HG03280 (cell line): ENCODE results near the gene RPL37A.

Experiments
- ATAC-seq: cut with Tn5 transposase; IDR thresholded peaks from one replicate; pipeline ENCODE4 v1.9.1; 2021; ENCODE audit warnings: mild to moderate bottlenecking, moderate library complexity; ENCODE audit not compliant: unreplicated experiment

The RPL37A gene

GRCh38 chr2:216486708-216487107 is 11.9 kb upstream of the RPL37A start:
- no peak for ATAC-seq

- no peak for ATAC-seq
These were observed 8.6 kb upstream of the RPL37A start for GRCh38 chr2:216490061-216490460.

- peak; percentile 60 for ATAC-seq
These were observed 6.6 kb upstream of the RPL37A start for GRCh38 chr2:216491793-216492596.

- ATAC-seq = no peak
These were observed 5.9 kb upstream of the RPL37A start for GRCh38 chr2:216492597-216493333.

GRCh38 chr2:216493334-216493685 is 5.3 kb upstream of the RPL37A start:
- no peak for ATAC-seq

GRCh38 chr2:216495656-216496055 is 3.0 kb upstream of the RPL37A start:
- ATAC-seq = no peak

GRCh38 chr2:216497382-216498069 is 1.1 kb upstream of the RPL37A start:
- ATAC-seq = no peak

GRCh38 chr2:216498070-216498378 is 620 bp upstream of the RPL37A start:
- no peak for ATAC-seq

- ATAC-seq = no peak
These were observed 1.1 kb downstream of the RPL37A start for GRCh38 chr2:216499641-216500218.

- ATAC-seq = no peak
These were observed 1.9 kb downstream of the RPL37A start for GRCh38 chr2:216500572-216500971.

- ATAC-seq = no peak
These were observed 3.2 kb downstream of the RPL37A start for GRCh38 chr2:216501854-216502253.

GRCh38 chr2:216502381-216503158 is 3.9 kb downstream of the RPL37A start:
- ATAC-seq = no peak

GRCh38 chr2:216503159-216503629 is 4.5 kb downstream of the RPL37A start:
- ATAC-seq = no peak

- no peak for ATAC-seq
These were observed 5.2 kb downstream of the RPL37A start for GRCh38 chr2:216503697-216504375.

- ATAC-seq = no peak
These were observed 5.7 kb downstream of the RPL37A start for GRCh38 chr2:216504376-216504762.

- no peak for ATAC-seq
These were observed 6.8 kb downstream of the RPL37A start for GRCh38 chr2:216505133-216506106.

GRCh38 chr2:216507220-216508160 is 8.8 kb downstream of the RPL37A start:
- ATAC-seq = no peak

GRCh38 chr2:216508229-216508628 is 9.6 kb downstream of the RPL37A start:
- no peak for ATAC-seq
